Immature natural killer cell (primary cell): ENCODE data around the gene TNFAIP2. TPM values are rescaled to one million over a fixed set of nuclear protein-coding genes. Genes with fewer than 3 reads are reported as not detected.

Experiments used
- polyA plus RNA-seq, 3 donors: library from polyadenylated mRNA; unstranded; fragments of 300-500 nt; fragmentation: Illumina TruSeq; gene quantifications; one replicate each; pipeline ENCODE4 v1.2.3, GENCODE V29; 2021

The TNFAIP2 gene
- polyA plus RNA-seq, 3 donors from 2014 or later = 0.20 to 1.4 (median 0.91) TPM

Other genes with a start within 250 kb of the TNFAIP2 start
- gene AMN, start 200.8 kb upstream of the TNFAIP2 start, polyA plus RNA-seq = 1 to 10 TPM in 1 of 3 donors, under 1 TPM in 1, not detected in 1; 0.52 to 1.2 TPM
- gene CDC42BPB, start 65.9 kb upstream of the TNFAIP2 start, polyA plus RNA-seq = not detected
- gene LBHD2, start 39.3 kb upstream of the TNFAIP2 start, polyA plus RNA-seq = not detected
- gene EXOC3L4, start 28.7 kb upstream of the TNFAIP2 start, polyA plus RNA-seq = not detected
- 100 to 1,000 TPM; 348 to 443 (median 414) TPM for gene EIF5, start 210.8 kb downstream of the TNFAIP2 start, polyA plus RNA-seq